Heart right ventricle (tissue), 16 donors: ENCODE results near the gene SNRNP48. TPM values are rescaled to one million over a fixed set of nuclear protein-coding genes. Genes with fewer than 3 reads are reported as not detected.

Experiments
- ATAC-seq, 8 donors: fragments of 200-7000 bp; cut with Tn5 transposase; one replicate each; pipeline ENCODE4 v1.9.1; 2020; ENCODE audit warnings: mild to moderate bottlenecking in 8 of 8, moderate library complexity in 8 of 8, moderate number of reproducible peaks in 1 of 8
- DNase-seq, 2 donors: peaks; one replicate each; pipeline ENCODE4 v3.0.0-alpha.2; 2020
- H3K27ac ChIP-seq, 10 donors: fragments of 200-600 bp; sonication (generic) in 2 of 10; one replicate each; pipeline versions ENCODE4 v1.5.0 to v1.8.0; 2020 to 2022; ENCODE audit warnings: mild to moderate bottlenecking in 3 of 10
- H3K27me3 ChIP-seq, 7 donors: fragments of 200-600 bp; one replicate each; pipeline ENCODE4 v1.8.0; 2021 to 2022; ENCODE audit warnings: mild to moderate bottlenecking in 2 of 7
- H3K36me3 ChIP-seq, 9 donors: fragments of 200-600 bp; sonication (generic) in 1 of 9; one replicate each; pipeline versions ENCODE4 v1.5.0 to v1.8.0; 2020 to 2022; ENCODE audit warnings: mild to moderate bottlenecking in 2 of 9
- H3K4me1 ChIP-seq, 9 donors: fragments of 200-600 bp; sonication (generic) in 1 of 9; one replicate each; pipeline versions ENCODE4 v1.5.0 to v1.8.0; 2020 to 2022; ENCODE audit warnings: mild to moderate bottlenecking in 4 of 9
- H3K4me3 ChIP-seq, 10 donors: fragments of 200-600 bp; sonication (generic) in 2 of 10; one replicate each; pipeline versions ENCODE4 v1.5.0 to v1.8.0; 2020 to 2022; ENCODE audit warnings: mild to moderate bottlenecking in 7 of 10, moderate library complexity in 2 of 10
- H3K9me3 ChIP-seq, 11 donors: fragments of 200-600 bp in 10 of 11; sonication (generic) in 2 of 11; one replicate each; pipeline versions ENCODE4 v1.5.0 to v1.8.0; 2013 to 2022; ENCODE audit warnings: mild to moderate bottlenecking in 2 of 11, control low read depth in 1 of 11, moderate library complexity in 1 of 11
- CTCF ChIP-seq, 9 donors: fragments of 200-600 bp; sonication (generic) in 2 of 9; IDR thresholded peaks; one replicate each; pipeline versions ENCODE4 v1.5.0 to v1.8.0; 2021 to 2022; ENCODE audit warnings: antibody characterized with exemption in 9 of 9, mild to moderate bottlenecking in 5 of 9, moderate library complexity in 1 of 9
- WGBS, 2 donors: extraction: QIAGEN DNeasy Blood & Tissue Kit; methylation state at CpG; one replicate each; pipeline ENCODE4 v1.1.7; 2013; ENCODE audit warnings: inconsistent platforms in 1 of 2; 5-methylcytosine and 5-hydroxymethylcytosine counted together
- intact Hi-C, 10 donors: fragments of 100-400 bp; cut with DNase I; formaldehyde crosslinking; loops; one replicate each; pipeline versions ENCODE4 v1.11.1 to v1.14.2; 2022
- polyA plus RNA-seq, 2 donors: library from polyadenylated mRNA; stranded (reverse); fragments of 200-250 nt; gene quantifications; one replicate each; pipeline ENCODE4 v1.2.3, GENCODE V29; 2013
- total RNA-seq, 10 donors: library from RNA; stranded (reverse); fragmentation: NEBNext Ultra II Directional in 3 of 10; extraction: Animal tissue kit (Norgen Biotek cat#: 25700) in 3 of 10; gene quantifications; one replicate each; pipeline versions ENCODE4 v1.2.1 to v1.2.4, GENCODE V29; 2021 to 2023
- donor health status: Arrhythmogenic right ventricular cardiomyopathy.
- donor health status: ischemic (EF 13 %, LVEDD 7.1; RV severe dilation, severe dysfunction).
- donor health status: healthy with polysubstance abuse.
- donor health status: DM: no; HTN: yes; CAD: no.
- donor health status: DM: no; HTN: no; CAD: no.
- donor health status: ischemic (EF 25% LVEDD 6.9; RV normal size, moderate dysfunction).
- donor health status: ischemic (EF 25% LVEDD 5.7; RV mildly dilated, moderate dysfunction).
- donor health status: healthy.
- donor health status: DM: yes; HTN: yes; CAD: no.
- donor health status: Ischemic cardiomyopathy.
- donor health status: ischemic (EF 35%, LVEDD 5.7; RV mildly dilated, moderate dysfunction).
- donor health status: nonischemic (EF 11% LVEDD 7.7; RV severe dilation, severe dysfunction).
- donor health status: DM: yes; HTN: yes; CAD: no.
- donor health status: PGD.
- donor health status: ischemic (EF 29% LVEDD 5.4; RV normal size, mild dysfunction).
- donor health status: nonischemic (EF 23%, LVEDD 6.1; RV moderate dilation, normal function).

The SNRNP48 gene
- total and polyA plus RNA-seq, 12 donors: 9.1 to 21.1 (median 13.1) TPM

- no peak overlapping the region for H3K4me3 ChIP-seq
- DNase-seq (no peak), ATAC-seq (no peak)
- peaks cover 0 to 13% (median 0%) of the 10 kb centered on the region in 9 donors for H3K4me1 ChIP-seq
- 88 to 92% methylated on average over 2 of the region's 2 CpGs for whole genome bisulfite sequencing, 2 donors
- peaks cover 0 to 100% (median 64%) of the 10 kb centered on the region in 9 donors for H3K36me3 ChIP-seq
- H3K27me3 ChIP-seq: no peaks in the 10 kb centered on the region
- TF ChIP-seq CTCF (IDR thresholded peaks at IDR 0.05): no peak
- no peaks in the 10 kb centered on the region for H3K9me3 ChIP-seq
- peak overlapping the region in 4 of 10 donors; percentile 2 to 18 (median 17) for H3K27ac ChIP-seq
- intact Hi-C loops: loop anchor here in 2 of 10 donors (5.0 to 10.0 kb wide), 3 partner anchors 187 to 307 kb away; no protein-coding TSS in a partner anchor
Observed at GRCh38 chr6:7604506-7604905, 14.5 kb downstream of the SNRNP48 start.

GRCh38 chr6:7615611-7616383 is 25.8 kb downstream of the SNRNP48 start:
- TF ChIP-seq CTCF (IDR thresholded peaks at IDR 0.05): peak; percentile 63 to 82 (median 74)
- H3K27ac ChIP-seq: no peak overlapping the region
- DNase-seq (peak in 1 of 2 donors; percentile 54), ATAC-seq (peak; percentile 32 to 75 (median 56))
- peaks cover 0 to 29% (median 8%) of the 10 kb centered on the region in 9 donors for H3K4me1 ChIP-seq
- intact Hi-C loops: loop anchor here (2.0 to 10.0 kb wide), 10 partner anchors 188 to 941 kb away; no protein-coding TSS in a partner anchor
- H3K27me3 ChIP-seq: no peaks in the 10 kb centered on the region
- 12 to 19% methylated on average over 7 of the region's 7 CpGs for WGBS, 2 donors
- no peaks in the 10 kb centered on the region for H3K9me3 ChIP-seq
- H3K4me3 ChIP-seq: peak overlapping the region in 5 of 10 donors; percentile 17 to 33 (median 21)
- H3K36me3 ChIP-seq: peaks cover 0 to 35% (median 9%) of the 10 kb centered on the region in 9 donors

DNA sequence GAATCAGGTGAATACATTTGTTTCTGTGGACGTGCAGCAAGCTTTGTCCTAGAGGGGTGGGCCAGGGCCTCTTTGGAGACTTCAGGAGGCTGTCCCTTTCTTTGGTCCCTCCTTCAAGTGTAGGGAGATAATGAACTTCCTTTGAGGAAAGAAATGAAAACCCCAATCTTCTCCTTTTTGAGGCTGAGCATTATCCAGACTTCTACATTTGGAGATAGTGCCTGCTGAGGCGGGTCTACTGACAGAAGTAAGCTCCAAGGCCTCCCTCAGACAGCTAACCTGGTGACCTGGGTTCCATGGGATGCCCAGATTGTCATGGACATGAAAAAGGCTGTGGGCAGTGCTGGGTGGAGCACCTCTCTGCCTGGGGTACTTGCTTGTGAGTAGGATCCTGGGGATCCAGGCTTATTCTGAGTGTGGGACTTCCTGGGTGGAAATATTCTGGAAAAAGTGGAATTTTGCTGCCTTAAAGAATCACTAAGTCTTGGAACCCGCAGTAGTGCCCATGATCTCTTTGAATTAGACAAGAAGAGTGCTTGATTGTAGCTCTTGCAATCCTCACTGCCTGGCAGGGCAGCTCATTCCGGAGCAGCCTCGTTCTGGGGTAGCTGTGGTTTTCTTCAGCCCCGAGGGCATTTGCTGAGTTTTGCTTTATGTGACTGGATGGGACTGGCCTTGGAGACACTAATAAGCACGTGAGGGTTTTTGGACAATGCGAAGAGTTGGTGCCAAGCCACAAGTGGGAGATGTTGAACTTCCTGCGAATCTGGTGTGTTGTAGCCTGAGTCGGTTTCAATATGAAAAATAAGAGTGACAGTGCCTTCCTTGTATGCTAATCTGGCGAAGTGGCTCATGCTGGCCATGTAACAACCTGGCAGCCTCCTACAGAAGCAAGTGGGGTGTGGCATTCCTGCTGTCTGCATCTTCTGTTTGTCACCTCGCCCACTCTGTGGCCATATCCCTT is 28.1 kb downstream of the SNRNP48 start:
- H3K4me3 ChIP-seq: no peak overlapping the region
- peaks cover 0 to 29% (median 8%) of the 10 kb centered on the region in 9 donors for H3K4me1 ChIP-seq
- intact Hi-C loops: loop anchor here in 9 of 10 donors (5.0 to 10.0 kb wide), 8 partner anchors 191 to 943 kb away; no protein-coding TSS in a partner anchor
- H3K9me3 ChIP-seq: no peaks in the 10 kb centered on the region
- 48 to 65% methylated on average over 12 of the region's 12 CpGs for WGBS, 2 donors
- TF ChIP-seq CTCF (IDR thresholded peaks at IDR 0.05): no peak
- H3K27me3 ChIP-seq: no peaks in the 10 kb centered on the region
- ATAC-seq: peak in 7 of 8 donors; percentile 26 to 77 (median 51)
- H3K36me3 ChIP-seq: peaks cover 0 to 15% (median 0%) of the 10 kb centered on the region in 9 donors
- peak overlapping the region in 1 of 10 donors; percentile 83 for H3K27ac ChIP-seq
- peak in 1 of 2 donors; percentile 24 for DNase-seq

DNA sequence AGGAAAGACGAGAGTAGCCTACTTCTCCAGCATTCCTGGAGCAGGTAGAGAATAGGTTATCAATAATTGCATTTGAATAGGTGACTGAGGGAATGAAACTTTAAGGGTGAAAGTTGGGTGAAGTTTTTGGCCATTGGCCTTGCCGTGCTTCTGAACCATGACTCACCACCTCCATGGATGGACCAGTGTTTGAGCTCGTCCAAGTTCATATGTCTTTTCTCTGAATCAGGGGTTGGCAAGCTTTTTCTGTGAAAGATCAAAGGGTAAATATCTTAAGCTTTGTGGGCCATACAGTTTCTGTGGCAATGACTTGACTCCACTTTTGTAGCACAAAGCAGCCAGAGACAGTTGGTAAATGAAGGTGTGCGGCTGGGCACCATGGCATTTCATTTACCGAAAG is 31.8 kb downstream of the SNRNP48 start:
- no peak for TF ChIP-seq CTCF (IDR thresholded peaks at IDR 0.05)
- Histone ChIP-seq H3K27me3 (no peaks in the 10 kb centered on the region), H3K27ac (no peak overlapping the region), H3K4me1 (peaks cover 0 to 20% (median 0%) of the 10 kb centered on the region in 9 donors), H3K36me3 (no peaks in the 10 kb centered on the region), H3K4me3 (no peak overlapping the region), H3K9me3 (no peaks in the 10 kb centered on the region)
- 94 to 95% methylated on average over 5 of the region's 5 CpGs for WGBS, 2 donors
- intact Hi-C loops: no loop called here
- ATAC-seq (no peak), DNase-seq (no peak)
